Mucosa of gallbladder (tissue), 1 donor: ENCODE measurements around the gene TXNL4B. TPM values are rescaled to one million over a fixed set of nuclear protein-coding genes. Genes with fewer than 3 reads are reported as not detected.

Experiments used
- total RNA-seq: library from RNA; stranded (reverse); gene quantifications from one replicate; pipeline ENCODE4 v1.2.1, GENCODE V29; 2021
- donor health status: DM: no; HTN: no; CAD: no.

The TXNL4B gene
- total RNA-seq, 1 donor from 2014 or later = 14.0 TPM

Other genes starting within 250 kb of the TXNL4B start
- gene ATXN1L, start 247.6 kb downstream of the TXNL4B start, total RNA-seq = 30.0 TPM
- gene ZNF821, start 209.4 kb downstream of the TXNL4B start, total RNA-seq = 9.3 TPM
- 225 TPM for gene IST1, start 198.1 kb downstream of the TXNL4B start, total RNA-seq
- 0.17 TPM for gene PKD1L3, start 93.2 kb downstream of the TXNL4B start, total RNA-seq
- 5.8 TPM for gene DHODH, start 84.9 kb downstream of the TXNL4B start, total RNA-seq
- 27.5 TPM for gene HP, start 39.1 kb downstream of the TXNL4B start, total RNA-seq
- 0.43 TPM for gene HPR, start 30.4 kb downstream of the TXNL4B start, total RNA-seq
- 55.7 TPM for gene DHX38, start 227 bp upstream of the TXNL4B start, total RNA-seq
- gene PMFBP1, start 78.5 kb upstream of the TXNL4B start, total RNA-seq = 0.66 TPM